Neuron (in vitro differentiated cells): ENCODE measurements around the gene STRADA.

ENCODE experiments used
- H2AFZ ChIP-seq: one replicate; pipeline ENCODE4 v1.6.1; 2013; ENCODE audit warnings: low read depth, mild to moderate bottlenecking, inconsistent platforms, low read length, moderate library complexity
- H3K27me3 ChIP-seq: one replicate; pipeline ENCODE4 v1.6.1; 2013; ENCODE audit warnings: low read length; ENCODE audit not compliant: insufficient read depth
- H3K36me3 ChIP-seq: one replicate; pipeline ENCODE4 v1.6.1; 2013; ENCODE audit warnings: low read length; ENCODE audit not compliant: insufficient read depth
- H3K4me1 ChIP-seq: one replicate; pipeline ENCODE4 v1.6.1; 2013; ENCODE audit warnings: low read length; ENCODE audit not compliant: insufficient read depth
- H3K4me3 ChIP-seq: 2 replicates; pipeline ENCODE4 v1.5.1; 2013; ENCODE audit warnings: mild to moderate bottlenecking, low read length, moderate library complexity
- H3K9me3 ChIP-seq: one replicate; pipeline ENCODE4 v1.6.1; 2013; ENCODE audit warnings: low read length

STRADA gene

DNA sequence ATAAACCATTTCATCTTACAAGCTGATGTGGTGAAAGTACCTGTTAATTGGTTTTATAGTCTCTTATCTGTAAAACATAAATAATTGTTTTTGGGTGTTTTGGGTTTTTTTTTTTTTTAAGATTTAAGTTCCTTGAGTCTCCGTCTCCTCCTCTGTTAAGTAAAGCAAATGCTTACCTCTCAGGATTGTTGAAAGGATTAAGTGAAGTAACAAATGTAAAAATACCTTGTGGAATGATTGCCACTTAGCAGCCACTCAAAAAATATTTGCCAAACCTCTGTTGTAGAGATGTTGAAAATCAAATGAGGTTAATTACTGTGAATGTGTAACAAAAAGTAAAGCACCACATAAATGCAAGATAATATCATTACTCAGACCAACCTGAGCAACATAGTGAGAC lies 60.9 kb downstream of the STRADA start:
- H3K4me1 ChIP-seq = no peaks in the 10 kb centered on the region
- H2AFZ ChIP-seq = no peak overlapping the region
- H3K4me3 ChIP-seq = no peak overlapping the region
- H3K36me3 ChIP-seq = peaks cover 45% of the 10 kb centered on the region
- H3K27me3 ChIP-seq = no peaks in the 10 kb centered on the region
- H3K9me3 ChIP-seq = no peaks in the 10 kb centered on the region

- H2AFZ ChIP-seq = no peak overlapping the region
- peaks cover 36% of the 10 kb centered on the region for H3K36me3 ChIP-seq
- H3K4me3 ChIP-seq = no peak overlapping the region
- H3K27me3 ChIP-seq = no peaks in the 10 kb centered on the region
- H3K4me1 ChIP-seq = no peaks in the 10 kb centered on the region
- H3K9me3 ChIP-seq = no peaks in the 10 kb centered on the region
These were observed 62.4 kb downstream of the STRADA start for GRCh38 chr17:63679214-63679613.

GRCh38 chr17:63676584-63676983 lies 65.0 kb downstream of the STRADA start:
- Histone ChIP-seq H3K36me3 (peaks cover 20% of the 10 kb centered on the region), H3K4me3 (no peak overlapping the region), H3K4me1 (no peaks in the 10 kb centered on the region), H3K27me3 (no peaks in the 10 kb centered on the region), H2AFZ (no peak overlapping the region), H3K9me3 (no peaks in the 10 kb centered on the region)

DNA sequence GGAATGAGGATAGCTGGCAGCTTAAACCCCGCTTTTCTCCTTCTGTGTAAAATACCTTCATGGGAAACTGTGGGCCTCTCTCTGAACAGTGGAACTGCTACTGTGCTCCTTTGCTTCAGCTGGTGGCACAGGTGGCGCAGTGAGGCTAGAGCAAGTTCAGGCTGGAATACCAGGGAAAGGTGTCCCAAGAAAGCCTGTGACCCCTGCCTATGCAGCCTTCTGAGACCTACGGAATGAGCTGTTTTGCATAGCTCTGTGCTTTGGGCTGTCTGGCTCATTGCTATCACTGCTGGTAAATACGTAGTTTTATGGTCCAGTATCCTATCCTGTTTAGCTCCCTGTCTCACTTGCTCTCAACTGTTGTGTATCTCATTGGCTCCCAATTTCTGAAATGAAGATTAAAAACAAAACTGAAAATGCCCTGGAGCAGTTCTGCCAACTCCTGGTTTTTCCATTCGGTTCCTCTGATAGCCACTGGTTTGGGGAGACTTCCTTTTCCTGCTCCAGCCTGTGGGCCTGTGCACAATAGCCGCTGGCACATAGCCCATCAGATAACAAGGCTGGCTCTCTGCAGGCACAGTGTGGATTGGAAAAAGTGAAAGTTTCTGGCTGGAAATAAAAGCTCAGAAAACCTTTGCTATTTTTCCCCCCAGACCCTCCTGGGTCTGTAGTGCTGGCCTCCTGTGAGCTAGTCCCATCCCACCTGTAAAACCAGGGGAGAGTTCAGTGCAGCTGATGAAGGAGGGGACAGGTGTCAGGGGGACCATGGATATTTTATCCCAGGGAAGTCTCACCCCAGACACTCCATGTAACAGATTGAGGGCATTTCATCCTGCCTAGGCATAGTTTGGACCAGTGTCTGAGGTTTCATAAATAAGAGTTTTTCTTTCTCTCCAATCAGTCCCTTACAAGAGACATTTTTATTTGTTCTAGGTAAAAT lies 65.7 kb downstream of the STRADA start:
- Histone ChIP-seq H3K27me3 (no peaks in the 10 kb centered on the region), H3K36me3 (peaks cover 20% of the 10 kb centered on the region), H3K9me3 (no peaks in the 10 kb centered on the region), H2AFZ (no peak overlapping the region), H3K4me1 (no peaks in the 10 kb centered on the region), H3K4me3 (no peak overlapping the region)

DNA sequence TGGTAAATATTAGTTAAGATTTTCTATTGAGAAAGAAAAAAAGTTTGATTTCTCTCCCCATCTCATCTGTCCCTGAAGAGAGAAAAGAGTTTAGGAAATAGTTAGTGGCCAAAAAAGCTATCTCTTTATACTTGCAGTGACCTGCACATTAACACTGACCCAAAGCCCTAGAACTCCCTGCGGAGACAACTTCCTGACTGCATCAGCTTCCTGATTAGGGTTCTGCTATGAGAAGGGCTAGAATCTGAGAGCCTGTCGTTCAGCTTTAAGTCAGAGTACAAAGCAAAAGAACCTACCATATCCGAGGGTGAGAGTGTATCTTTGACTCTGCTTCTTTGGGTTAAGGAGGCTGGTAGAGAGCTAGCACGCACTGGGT lies 66.4 kb downstream of the STRADA start:
- Histone ChIP-seq H2AFZ (no peak overlapping the region), H3K4me1 (no peaks in the 10 kb centered on the region), H3K9me3 (no peaks in the 10 kb centered on the region), H3K27me3 (no peaks in the 10 kb centered on the region), H3K4me3 (no peak overlapping the region), H3K36me3 (peaks cover 22% of the 10 kb centered on the region)

GRCh38 chr17:63672856-63673255 lies 68.7 kb downstream of the STRADA start:
- Histone ChIP-seq H3K9me3 (no peaks in the 10 kb centered on the region), H2AFZ (no peak overlapping the region), H3K4me1 (no peaks in the 10 kb centered on the region), H3K27me3 (no peaks in the 10 kb centered on the region), H3K4me3 (no peak overlapping the region), H3K36me3 (peaks cover 42% of the 10 kb centered on the region)

- Histone ChIP-seq H3K27me3 (no peaks in the 10 kb centered on the region), H3K9me3 (no peaks in the 10 kb centered on the region), H2AFZ (no peak overlapping the region), H3K4me3 (no peak overlapping the region), H3K4me1 (no peaks in the 10 kb centered on the region), H3K36me3 (peaks cover 47% of the 10 kb centered on the region)
These were observed 75.9 kb downstream of the STRADA start for GRCh38 chr17:63665527-63666214.

DNA sequence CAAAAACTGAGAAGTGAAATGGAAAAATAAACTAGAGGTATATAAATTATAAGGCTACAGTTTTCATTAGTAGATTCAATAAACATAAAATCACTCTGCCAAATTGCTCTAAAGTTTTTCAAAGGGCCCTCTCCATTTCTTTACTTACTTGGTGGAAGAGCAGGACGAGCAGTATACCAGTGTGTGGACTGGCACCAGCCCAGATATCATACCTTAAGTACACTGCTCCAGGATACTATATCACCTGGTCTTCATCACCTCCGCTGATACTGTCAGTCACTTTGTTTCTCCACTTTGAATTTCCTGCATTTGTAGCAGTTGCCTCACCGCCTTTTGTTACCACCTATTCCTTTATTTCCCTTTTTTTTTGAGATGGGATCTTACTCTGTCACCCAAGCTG lies 81.7 kb downstream of the STRADA start:
- no peak overlapping the region for H3K4me3 ChIP-seq
- H3K4me1 ChIP-seq = no peaks in the 10 kb centered on the region
- no peak overlapping the region for H2AFZ ChIP-seq
- H3K9me3 ChIP-seq = no peaks in the 10 kb centered on the region
- peaks cover 32% of the 10 kb centered on the region for H3K36me3 ChIP-seq
- no peaks in the 10 kb centered on the region for H3K27me3 ChIP-seq

GRCh38 chr17:63658366-63658765 lies 83.2 kb downstream of the STRADA start:
- H3K36me3 ChIP-seq = peaks cover 40% of the 10 kb centered on the region
- H2AFZ ChIP-seq = no peak overlapping the region
- H3K27me3 ChIP-seq = no peaks in the 10 kb centered on the region
- H3K4me1 ChIP-seq = no peaks in the 10 kb centered on the region
- H3K4me3 ChIP-seq = no peak overlapping the region
- H3K9me3 ChIP-seq = no peaks in the 10 kb centered on the region

GRCh38 chr17:63657786-63658185 lies 83.8 kb downstream of the STRADA start:
- H3K4me1 ChIP-seq = no peaks in the 10 kb centered on the region
- no peaks in the 10 kb centered on the region for H3K27me3 ChIP-seq
- peaks cover 42% of the 10 kb centered on the region for H3K36me3 ChIP-seq
- no peak overlapping the region for H3K4me3 ChIP-seq
- H3K9me3 ChIP-seq = no peaks in the 10 kb centered on the region
- no peak overlapping the region for H2AFZ ChIP-seq

- H3K9me3 ChIP-seq = no peaks in the 10 kb centered on the region
- no peak overlapping the region for H2AFZ ChIP-seq
- H3K36me3 ChIP-seq = peaks cover 39% of the 10 kb centered on the region
- H3K4me3 ChIP-seq = no peak overlapping the region
- H3K4me1 ChIP-seq = no peaks in the 10 kb centered on the region
- no peaks in the 10 kb centered on the region for H3K27me3 ChIP-seq
These were observed 88.5 kb downstream of the STRADA start for GRCh38 chr17:63653050-63653449.
